ENCODE measurements around the gene NEB. TPM values are rescaled to one million over a fixed set of nuclear protein-coding genes. Genes with fewer than 3 reads are reported as not detected.
"Not testable (repeated sequence)": the region's sequence is repeated elsewhere in the genome, so short reads cannot be mapped to it uniquely, and the experiment has no call there.

NEB gene
- total RNA-seq, 1 donor from 2014 or later = 0.64 TPM

DNA sequence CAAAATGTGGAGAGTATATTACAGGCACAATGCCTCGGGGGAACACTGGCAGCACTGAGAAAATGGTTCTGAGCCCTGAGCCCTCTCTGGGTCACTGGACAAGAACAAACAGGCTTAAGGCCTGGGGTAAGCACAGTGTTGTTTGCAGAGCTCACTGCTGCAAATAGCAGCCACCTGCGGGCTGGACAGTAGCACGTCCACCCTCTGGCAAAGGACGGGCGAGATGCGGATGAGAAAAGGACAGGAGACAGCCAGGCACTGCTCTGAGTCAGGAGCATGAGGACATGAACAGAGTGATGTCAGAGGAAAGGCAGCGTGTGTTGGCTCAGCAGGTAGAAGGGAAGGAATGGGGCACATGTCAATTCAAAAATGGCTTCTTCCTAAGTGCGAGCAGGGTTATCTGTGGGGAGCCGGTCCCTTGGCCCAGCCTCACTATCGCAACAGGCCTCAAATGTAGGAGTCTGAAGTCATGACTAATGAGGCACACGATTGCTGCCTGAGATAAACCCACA, 25.9 kb upstream of the NEB start:
- no peak for DNase-seq (ENCODE audit: low spot score)

DNA sequence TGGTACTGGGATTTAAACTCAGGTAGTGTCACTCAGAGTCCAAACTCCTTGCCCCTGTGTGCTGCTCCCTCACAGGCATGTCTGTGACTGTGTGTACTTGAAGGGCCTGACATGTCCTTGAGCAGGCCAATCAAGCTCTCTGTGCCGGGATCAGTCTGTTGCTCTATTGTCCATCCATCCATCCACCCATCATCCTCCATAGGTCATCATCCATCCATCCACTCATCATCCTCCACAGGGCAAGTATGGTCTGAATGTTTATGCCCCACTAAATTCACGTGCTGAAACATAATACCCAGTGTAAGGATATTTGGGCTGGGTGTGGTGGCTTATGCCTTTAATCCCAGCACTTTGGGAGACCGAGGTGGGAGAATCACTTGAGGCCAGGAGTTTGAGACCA, 24.5 kb upstream of the NEB start:
- DNase-seq (ENCODE audit: low spot score) = no peak

DNA sequence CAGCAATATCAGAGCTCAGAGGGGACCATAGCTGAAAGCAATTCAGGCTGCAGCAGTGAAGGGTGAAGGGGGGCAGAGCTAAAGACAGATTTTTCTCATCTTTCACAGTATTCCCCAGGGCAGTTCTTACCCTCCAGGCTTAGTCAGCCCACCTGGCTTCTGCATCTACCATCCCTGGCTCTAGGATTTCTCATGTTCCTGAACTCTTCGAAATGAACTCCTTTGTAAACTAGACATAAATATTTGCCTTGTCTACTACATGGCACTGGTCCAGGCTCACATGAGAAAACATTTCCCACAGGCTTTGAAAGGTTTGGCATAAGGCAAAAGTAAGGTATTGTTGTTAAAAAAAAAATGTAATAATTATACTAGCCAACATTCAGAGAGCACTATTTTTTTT, 23.6 kb upstream of the NEB start:
- DNase-seq (ENCODE audit: low spot score) = no peak

DNA sequence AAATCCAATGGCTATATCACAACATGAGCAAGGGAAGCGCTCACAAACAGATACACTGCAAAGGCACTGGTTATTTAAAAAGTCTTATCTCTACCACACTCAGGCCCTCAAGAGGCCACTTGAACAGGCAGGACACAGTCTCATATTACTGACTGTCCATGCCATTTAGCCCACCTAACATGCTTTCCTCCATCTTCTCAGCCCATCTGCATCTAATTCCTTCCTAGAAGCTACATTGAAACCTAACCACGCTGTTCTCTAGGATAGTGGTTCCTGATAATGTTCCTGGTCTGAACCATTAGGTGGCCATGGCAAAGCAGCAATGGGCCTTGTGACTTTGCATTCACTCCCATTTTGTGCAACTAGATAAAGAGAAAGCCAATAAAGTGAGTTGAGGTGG, 22.5 kb upstream of the NEB start:
- no peak for DNase-seq (ENCODE audit: low spot score)

DNA sequence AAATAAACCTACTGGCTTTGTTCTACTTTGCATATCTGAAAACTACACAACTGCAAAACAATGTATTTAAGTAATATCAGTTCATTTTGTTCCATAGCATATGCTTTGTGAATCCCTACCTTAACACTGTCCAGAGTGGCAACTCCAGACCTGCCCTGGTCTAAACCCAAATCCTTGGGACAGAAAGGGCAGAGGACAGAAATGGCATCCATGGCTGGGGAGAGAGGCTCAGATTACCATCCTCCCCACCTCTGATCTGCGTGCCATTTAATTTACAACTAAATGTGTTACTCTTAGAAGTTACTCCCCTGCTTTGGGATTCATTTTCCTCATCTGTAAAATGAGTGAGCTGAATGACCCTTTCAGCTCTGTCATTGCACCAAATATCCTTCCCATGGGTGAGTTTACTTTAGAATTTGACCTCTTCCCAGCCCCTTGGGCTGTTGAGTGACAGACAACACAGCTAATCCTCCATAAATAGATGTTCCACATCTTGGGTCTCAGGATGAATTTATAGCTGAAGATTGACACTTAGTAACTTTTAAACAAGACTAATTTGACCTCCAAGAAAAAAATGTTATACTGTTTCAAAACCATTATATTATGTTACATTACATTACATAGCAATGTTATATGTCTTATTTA, 20.1 kb upstream of the NEB start:
- DNase-seq (ENCODE audit: low spot score) = no peak

DNA sequence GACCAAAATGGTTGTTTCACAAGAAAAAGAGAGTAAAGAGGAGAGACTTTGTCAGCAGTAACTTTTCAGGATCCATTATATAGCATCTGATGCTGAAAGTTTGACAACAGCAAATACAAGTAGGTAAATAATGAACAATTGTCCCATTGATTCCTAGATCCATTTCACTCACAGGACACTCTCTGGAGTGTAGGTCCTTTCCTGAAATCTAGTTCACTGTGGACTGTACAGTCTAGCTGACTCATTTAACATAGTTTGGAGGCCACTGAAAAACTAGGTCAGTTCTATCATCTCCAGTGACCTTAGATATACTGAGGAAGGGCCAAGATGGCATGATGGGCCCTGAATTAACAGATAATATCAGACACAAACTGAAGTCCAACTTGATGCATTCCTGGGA, 19.3 kb upstream of the NEB start:
- DNase-seq (ENCODE audit: low spot score) = no peak

DNA sequence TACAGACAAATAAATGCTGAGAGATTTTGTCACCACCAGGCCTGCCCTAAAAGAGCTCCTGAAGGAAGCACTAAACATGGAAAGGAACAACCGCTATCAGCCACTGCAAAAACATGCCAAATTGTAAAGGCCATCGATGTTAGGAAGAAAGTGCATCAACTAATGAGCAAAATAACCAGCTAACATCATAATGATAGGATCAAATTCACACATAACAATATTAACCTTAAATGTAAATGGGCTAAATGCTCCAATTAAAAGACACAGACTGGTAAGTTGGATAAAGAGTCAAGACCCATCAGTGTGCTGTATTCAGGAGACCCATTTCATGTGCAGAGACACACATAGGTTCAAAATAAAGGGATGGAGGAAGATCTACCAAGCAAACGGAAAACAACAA, 11.0 kb upstream of the NEB start:
- not testable (repeated sequence) for DNase-seq (ENCODE audit: low spot score)

DNA sequence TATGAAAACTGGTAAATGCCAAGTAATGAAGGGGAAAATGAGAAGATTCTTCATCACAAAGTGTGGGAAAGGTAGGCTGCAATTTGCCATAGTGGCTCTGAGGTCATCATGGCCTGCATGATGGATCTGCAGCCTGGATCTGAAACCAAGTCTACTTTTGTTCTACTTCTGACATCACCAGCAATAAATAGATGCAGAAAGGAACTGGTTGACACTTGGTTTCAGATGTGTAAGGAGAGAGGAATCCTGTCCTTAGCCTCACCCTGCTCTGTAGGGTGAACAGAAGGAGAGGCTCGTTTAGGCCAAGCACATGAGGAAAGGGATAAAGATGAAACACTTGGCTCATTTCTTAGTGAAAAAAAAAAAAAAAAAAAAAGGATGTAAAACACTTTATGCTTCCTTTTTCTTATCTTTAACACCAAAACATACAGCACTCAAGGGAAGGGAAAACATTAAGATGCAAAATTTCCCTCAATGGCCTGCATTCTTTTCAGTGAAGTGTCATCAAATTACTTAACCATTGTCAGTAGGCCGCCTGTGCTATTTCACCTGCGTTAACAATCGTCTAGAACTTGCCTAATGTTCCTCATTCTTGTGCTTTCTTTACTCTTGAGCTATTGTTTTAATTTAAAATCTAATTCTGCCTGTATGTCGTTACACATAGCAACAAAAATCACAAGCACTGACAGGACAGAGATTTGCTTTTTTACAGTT, 3.9 kb downstream of the NEB start:
- no peak for DNase-seq (ENCODE audit: low spot score)

DNA sequence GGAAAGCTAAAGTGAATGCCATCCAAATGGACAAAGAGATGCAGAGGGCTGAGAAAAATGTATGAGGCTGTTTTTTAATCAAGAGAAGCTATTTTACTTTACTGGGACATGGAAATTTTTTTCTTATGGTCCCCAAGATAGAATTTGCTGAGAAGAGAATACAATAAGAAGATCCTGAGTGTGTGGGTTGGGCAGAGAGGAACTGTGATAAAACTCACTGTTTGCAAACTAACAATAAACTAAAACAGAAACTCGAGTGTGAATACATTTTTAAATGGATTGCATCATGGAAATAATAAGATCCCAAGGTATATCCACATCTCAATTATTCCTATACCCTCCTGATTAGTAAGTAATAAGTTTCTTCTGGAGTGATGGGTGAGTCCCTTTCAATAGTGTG, 4.4 kb downstream of the NEB start:
- DNase-seq (ENCODE audit: low spot score) = no peak

DNA sequence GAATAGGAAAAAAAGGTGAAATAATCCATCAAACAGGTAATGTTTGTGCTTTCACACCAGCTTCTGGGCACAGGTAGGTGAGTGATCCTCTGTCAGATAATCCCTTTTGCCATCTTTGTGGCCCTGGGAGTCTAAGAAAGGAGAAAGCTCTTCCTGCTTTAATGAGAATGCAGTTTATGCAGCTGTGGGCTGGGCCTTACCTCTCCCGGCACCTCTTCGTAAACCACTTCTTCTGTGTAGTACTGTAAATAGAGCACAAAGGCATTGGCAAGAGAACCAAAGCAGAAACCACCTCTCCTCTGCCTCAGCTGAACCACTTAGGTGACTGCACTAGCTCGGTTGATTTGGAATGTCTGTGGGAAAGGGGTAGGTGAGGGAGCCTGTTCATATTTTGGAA, 4.9 kb downstream of the NEB start:
- DNase-seq (ENCODE audit: low spot score) = no peak

DNA sequence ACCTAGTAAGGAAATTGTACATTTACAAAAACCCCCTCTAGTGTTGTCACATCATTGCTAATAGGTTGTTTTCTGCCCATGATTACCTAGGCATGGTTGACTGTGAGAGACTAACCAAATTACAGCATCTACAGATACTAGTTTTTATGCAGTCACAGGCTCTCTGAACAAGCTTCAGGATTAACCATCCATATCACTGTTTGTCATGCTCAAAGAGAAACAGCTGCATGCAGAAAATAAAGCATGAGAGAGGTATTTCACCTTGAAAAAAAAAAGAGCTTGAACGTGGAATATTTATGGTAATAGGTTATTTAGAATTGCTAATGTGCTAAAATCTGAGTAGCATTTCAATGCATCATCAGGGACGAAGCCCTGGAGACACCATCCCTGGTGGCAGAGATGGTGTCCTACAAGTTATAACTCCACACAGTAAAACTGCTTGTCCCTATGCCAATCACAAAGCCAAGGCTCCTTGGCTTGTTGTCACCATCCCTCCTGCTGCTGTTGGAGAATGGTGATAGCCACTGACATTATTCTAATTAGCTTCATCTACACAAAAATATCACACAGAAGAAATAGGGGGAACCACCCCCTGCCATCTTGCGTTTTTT, 5.4 kb downstream of the NEB start:
- no peak for DNase-seq (ENCODE audit: low spot score)

DNA sequence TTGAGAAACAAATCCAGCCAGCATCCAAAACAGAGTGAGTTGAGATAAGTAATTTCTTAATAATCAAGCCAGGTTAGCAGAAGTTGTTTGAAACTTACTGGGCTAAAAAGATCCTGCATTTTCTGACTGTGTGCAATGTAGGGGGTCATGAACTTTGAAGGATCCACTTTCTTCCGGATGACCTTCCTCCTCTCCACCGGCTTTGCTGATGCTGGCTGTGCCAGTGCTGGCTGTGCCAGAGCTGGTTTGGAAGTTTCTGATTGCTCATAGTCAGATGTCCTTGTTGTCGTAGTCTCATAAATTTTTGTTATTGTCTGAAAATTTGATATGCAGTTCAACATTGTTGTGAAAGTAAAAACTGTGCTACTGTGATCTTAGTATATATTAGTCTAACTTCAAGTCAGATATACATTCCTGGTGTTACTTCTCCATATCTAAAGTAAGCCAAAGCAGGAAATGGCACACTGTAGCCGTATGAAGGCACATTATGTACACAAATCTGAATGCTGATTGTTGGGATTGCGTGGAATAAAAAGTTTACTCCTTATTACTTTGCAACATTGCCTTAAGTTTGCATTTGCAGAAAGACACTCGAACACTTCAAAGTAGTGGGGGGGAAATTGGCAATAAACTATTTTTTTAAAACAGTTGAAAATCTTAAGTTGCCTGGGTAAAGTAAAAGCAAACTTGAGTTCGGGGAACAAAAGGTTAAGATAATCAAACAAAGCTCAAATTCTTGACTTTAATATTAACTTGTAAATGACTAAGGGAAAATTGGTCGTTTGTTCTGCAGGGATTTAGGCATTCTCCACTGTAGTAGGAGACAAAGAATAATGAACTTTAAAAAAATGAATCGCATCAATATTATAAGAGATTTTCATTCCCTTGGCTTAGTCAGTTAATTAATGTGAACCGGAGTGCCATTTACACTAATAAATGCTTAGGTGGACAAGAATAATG, 6.4 kb downstream of the NEB start:
- DNase-seq (ENCODE audit: low spot score) = no peak

DNA sequence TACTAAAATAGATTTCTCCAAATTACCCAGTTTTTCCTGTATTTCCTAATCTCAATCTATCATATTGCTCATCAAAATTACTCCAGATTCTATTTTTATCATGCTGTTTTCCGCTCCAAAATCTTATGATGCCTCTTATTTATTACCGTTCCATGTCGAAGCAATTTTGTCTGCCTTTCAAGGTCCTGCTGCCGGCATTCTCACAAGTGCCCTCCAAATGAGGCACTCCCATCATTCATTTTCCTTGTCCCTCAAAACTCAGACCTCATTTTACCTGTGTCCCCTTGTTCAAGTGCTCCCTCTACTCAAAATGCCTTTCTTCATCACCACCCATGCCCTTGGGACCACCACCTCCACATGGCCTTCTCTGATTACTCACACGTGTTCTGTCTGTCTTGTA, 13.1 kb downstream of the NEB start:
- no peak for DNase-seq (ENCODE audit: low spot score)

DNA sequence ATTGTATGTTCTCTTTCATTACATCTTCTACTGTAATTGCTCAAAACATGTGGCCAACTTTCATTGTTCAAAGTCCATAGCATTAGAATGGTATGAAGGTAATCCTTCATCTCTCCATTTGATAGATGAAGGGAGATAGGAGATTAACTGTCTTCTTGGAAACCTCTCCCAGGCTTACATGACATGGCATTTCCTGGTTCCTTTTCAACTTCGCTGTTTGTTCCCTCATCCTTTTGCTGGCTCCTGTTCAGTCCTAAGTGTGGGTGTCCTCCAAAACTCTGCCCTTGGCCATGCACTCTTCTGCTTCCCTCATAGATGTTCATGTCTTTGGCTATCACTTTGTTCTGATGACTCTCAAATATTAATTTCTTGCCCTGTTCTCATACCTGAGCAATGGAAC, 13.8 kb downstream of the NEB start:
- DNase-seq (ENCODE audit: low spot score) = no peak

DNA sequence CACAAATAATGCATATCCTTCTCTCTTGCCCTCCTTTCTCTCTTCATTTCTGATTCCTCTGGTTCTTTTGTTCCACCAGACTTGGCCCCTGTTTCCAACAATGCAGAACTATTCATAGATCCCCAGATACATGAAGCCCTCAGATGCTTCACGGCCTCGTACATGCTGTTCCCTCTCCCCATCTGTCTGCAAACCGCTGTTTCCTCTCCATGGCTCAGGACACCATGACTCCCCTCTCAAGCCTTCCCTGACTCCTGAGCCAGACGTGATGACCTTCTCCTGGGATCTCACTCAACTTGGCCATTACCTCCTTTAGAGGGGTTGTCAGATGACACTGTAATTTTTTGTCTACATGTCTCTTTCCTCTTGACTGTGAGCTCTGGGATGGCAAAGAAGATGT, 15.5 kb downstream of the NEB start:
- DNase-seq (ENCODE audit: low spot score) = no peak

DNA sequence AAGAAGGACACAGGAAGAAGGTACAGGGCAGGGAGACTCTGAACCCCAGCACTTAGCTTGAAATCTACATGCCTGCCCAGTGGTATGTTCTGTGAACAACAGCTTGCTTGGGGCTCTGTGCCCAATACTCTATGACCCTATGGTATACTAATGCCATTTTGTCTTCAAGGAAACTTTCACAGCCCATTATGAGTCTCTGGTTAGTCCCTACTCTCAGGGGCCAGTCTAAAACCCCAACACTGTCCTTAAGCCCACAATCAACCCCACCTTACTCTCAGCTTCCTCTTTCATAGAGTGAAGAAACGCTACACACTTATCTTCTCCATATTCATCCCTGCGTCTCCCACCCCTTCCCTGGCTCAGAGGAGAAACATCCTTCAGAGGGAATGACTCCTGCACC, 16.0 kb downstream of the NEB start:
- no peak for DNase-seq (ENCODE audit: low spot score)

DNA sequence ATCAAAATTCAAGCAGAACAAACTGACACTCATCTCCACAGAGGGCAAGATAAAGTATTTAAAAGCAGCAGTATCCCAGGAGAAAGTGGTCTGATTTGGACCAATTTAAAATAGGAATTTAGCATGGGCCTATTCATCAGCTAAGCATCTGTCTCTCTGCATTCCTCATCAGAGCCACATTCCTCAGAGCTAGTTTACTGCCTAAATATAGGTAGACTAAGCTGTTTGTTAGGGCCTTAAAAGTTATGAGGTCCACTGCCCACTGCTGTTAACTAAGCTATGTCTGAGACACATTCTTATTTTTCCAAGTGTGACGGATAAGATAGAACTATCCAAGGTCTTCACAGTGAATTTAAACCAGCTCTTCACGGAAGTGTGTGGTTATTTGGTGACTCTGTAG, 17.6 kb downstream of the NEB start:
- DNase-seq (ENCODE audit: low spot score) = no peak

DNA sequence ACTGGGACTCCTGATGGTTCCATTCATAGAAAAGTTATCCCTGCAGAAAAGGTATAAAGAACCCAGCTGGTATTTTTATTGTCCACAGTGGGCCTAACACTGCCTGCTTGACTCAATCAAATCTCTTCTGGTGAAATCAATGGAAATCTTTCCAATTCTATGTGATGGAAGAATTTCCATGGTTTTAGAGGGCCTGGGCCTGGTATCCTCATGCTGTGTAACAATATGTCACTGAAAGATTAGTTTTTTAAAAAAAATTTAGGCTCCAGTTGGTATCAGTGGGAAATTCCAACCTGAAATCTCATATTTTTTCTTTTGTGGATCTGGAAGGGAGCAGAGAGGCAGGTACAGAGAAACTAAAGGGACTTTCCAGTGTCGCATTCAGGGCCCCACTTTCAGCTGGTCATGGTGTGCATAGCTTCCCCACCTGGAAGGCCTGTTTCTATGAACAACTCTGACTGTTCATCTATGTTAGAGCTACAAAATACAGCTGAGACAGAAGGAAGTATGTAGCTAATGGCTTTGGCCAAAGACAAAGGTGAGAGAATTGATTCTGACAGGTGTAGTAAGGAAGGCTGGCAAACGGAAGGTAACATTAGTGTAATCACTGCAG, 20.9 kb downstream of the NEB start:
- DNase-seq (ENCODE audit: low spot score) = no peak

DNA sequence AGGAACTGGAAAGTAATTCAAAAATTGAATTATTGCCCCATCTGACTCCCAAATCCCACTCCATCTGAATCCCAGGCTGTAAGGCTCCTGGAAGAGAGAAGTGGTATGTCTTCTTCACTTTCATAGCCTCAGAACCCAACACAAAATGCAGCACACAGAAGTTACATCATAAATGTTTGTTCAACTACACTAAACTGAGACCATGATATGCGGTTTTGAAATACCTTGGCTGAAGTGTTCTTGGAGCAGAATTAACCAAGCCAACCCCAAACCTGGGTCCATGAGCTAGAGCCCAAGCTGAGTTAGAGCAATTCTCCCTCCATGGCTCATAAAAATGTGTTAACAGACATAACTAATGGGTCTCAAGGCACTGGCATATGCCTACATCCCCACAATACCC, 23.3 kb downstream of the NEB start:
- DNase-seq (ENCODE audit: low spot score) = no peak

DNA sequence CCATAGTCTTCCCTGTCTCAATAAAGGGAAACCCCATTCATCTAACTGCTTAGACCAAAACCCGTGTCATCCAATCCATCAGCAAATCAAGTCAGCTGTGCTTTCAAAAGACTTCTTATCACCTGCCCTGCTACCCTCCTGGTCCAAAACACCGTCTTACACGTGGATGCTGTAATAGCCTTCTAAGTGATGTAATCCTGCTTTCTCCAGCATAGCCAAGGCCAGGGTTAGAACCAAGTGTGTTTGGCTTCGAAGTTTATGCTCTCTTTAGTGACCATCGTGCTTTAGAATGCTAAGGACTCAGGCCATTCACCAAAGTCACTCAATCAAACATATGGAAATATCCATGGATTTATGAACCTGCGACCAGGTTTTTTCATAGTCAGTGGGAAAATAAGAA, 25.5 kb downstream of the NEB start:
- DNase-seq (ENCODE audit: low spot score) = no peak

DNA sequence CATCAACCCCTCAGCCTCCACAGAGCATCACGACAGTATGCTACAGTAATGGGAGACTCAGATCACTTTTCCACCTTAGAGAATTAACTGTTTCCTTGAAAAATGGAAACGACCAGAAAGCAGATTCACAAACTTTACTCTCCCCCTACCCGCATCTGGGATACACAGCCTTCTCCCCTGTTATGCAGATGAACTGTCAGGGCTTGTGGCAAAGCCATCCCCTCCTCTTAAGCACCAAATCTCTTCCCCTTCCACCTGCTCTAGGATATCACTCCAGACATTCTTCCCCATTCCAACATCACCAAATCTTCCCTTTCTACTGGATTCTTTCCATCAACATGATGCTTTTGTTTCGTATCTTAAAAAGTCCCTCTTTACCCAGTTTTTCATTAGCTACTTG, 26.4 kb downstream of the NEB start:
- DNase-seq (ENCODE audit: low spot score) = no peak
